IMR-90 (cell line): Measurements from ENCODE around the gene PEAK1.

Experiments used
- CEBPB ChIP-seq: IDR thresholded peaks from 2 replicates; pipeline ENCODE4 v1.6.1; 2012; ENCODE audit warnings: low read depth, low read length, improper control_type of control experiment
- CTCF ChIP-seq: conservative IDR thresholded peaks from 2 replicates; pipeline ENCODE4 v1.5.1; 2012; ENCODE audit warnings: mild to moderate bottlenecking, low read depth, low read length, improper control_type of control experiment
- ELK1 ChIP-seq: fragments of 150-350 bp; IDR thresholded peaks from 2 replicates; pipeline ENCODE4 v1.6.1; 2016; ENCODE audit warnings: low read depth, mild to moderate bottlenecking, low read length, moderate library complexity, borderline replicate concordance
- FOS ChIP-seq: fragments of 150-350 bp; IDR thresholded peaks from 2 replicates; pipeline ENCODE4 v1.6.1; 2016; ENCODE audit warnings: low read depth, low read length
- MAFK ChIP-seq: IDR thresholded peaks from 2 replicates; pipeline ENCODE4 v1.6.1; 2012; ENCODE audit warnings: low read depth, low read length, improper control_type of control experiment
- MAZ ChIP-seq: IDR thresholded peaks from 2 replicates; pipeline ENCODE4 v1.6.1; 2012; ENCODE audit warnings: low read depth, mild to moderate bottlenecking, low read length, improper control_type of control experiment, moderate library complexity, borderline replicate concordance
- MXI1 ChIP-seq: IDR thresholded peaks from 2 replicates; pipeline ENCODE4 v1.6.1; 2012; ENCODE audit warnings: low read depth, mild to moderate bottlenecking, low read length, moderate library complexity, borderline replicate concordance
- POLR2A ChIP-seq: IDR thresholded peaks from 2 replicates; pipeline ENCODE4 v1.6.1; 2012; ENCODE audit warnings: mild to moderate bottlenecking, low read depth, low read length
- RAD21 ChIP-seq: IDR thresholded peaks from 2 replicates; pipeline ENCODE4 v1.6.1; 2012; ENCODE audit warnings: low read length, improper control_type of control experiment
- RCOR1 ChIP-seq: IDR thresholded peaks from 2 replicates; pipeline ENCODE4 v1.6.1; 2012; ENCODE audit warnings: mild to moderate bottlenecking, low read length, improper control_type of control experiment; ENCODE audit not compliant: insufficient replicate concordance
- RFX5 ChIP-seq: IDR thresholded peaks from 2 replicates; pipeline ENCODE4 v1.8.0; 2012; ENCODE audit warnings: low read depth, mild to moderate bottlenecking, low read length, moderate library complexity
- SMC3 ChIP-seq: fragments of 150-350 bp; IDR thresholded peaks from 2 replicates; pipeline ENCODE4 v1.6.1; 2016; ENCODE audit warnings: low read depth, mild to moderate bottlenecking, antibody characterized with exemption, low read length, moderate library complexity
- USF2 ChIP-seq: fragments of 150-350 bp; IDR thresholded peaks from 2 replicates; pipeline ENCODE4 v1.6.1; 2017; ENCODE audit warnings: mild to moderate bottlenecking, antibody characterized with exemption, low read length, low read depth

GRCh38 chr15:77219841-77220240, 200.1 kb downstream of the PEAK1 start:
- no peak for TF ChIP-seq USF2
- no peak for TF ChIP-seq CTCF
- TF ChIP-seq FOS, result no peak
- TF ChIP-seq POLR2A, result no peak
- no peak for TF ChIP-seq CEBPB
- TF ChIP-seq MAZ, result no peak
- no peak for TF ChIP-seq ELK1
- TF ChIP-seq RAD21, result no peak
- TF ChIP-seq MXI1, result no peak
- no peak for TF ChIP-seq MAFK
- no peak for TF ChIP-seq RFX5
- no peak for TF ChIP-seq SMC3
- TF ChIP-seq RCOR1, result no peak
